Natural killer cell (primary cell): ENCODE data around the gene PRXL2B. TPM values are rescaled to one million over a fixed set of nuclear protein-coding genes. Genes with fewer than 3 reads are reported as not detected.

Experiments
- ATAC-seq, 3 donors: fragments of 150-1000 bp in 2 of 3; fragments of 200-7000 bp in 1 of 3; cut with Tn5 transposase; 1 replicate in 1 of 3; 2 replicates in 2 of 3; pipeline ENCODE4 v1.10.0; 2021; ENCODE audit warnings: mild to moderate bottlenecking in 2 of 3, moderate library complexity in 2 of 3
- DNase-seq, 2 donors: peaks; one replicate each; pipeline versions ENCODE4 v3.0.0 to v3.0.0-alpha.2; 2013 to 2021; ENCODE audit warnings: mixed read lengths in 1 of 2
- H3K27ac ChIP-seq: one replicate; pipeline ENCODE4 v1.5.1; 2013; ENCODE audit warnings: mild to moderate bottlenecking, low read length
- H3K27me3 ChIP-seq: one replicate; pipeline ENCODE4 v1.6.1; 2013; ENCODE audit warnings: low read length; ENCODE audit not compliant: control insufficient read depth, insufficient read depth
- H3K36me3 ChIP-seq: one replicate; pipeline ENCODE4 v1.6.1; 2013; ENCODE audit warnings: low read length; ENCODE audit not compliant: control insufficient read depth, insufficient read depth
- H3K4me1 ChIP-seq: one replicate; pipeline ENCODE4 v1.6.1; 2013; ENCODE audit warnings: low read length; ENCODE audit not compliant: control insufficient read depth, insufficient read depth
- H3K4me3 ChIP-seq: one replicate; pipeline ENCODE4 v1.5.1; 2013; ENCODE audit warnings: low read length
- H3K9me3 ChIP-seq: one replicate; pipeline ENCODE4 v1.6.1; 2013; ENCODE audit warnings: low read length; ENCODE audit not compliant: control insufficient read depth, insufficient read depth
- H3K27ac Mint-ChIP-seq, 2 donors: one replicate each; pipeline ENCODE4 v1.8.0; 2022; ENCODE audit warnings: mild to moderate bottlenecking in 2 of 2, mixed read lengths in 2 of 2, moderate library complexity in 1 of 2
- H3K27me3 Mint-ChIP-seq, 2 donors: one replicate each; pipeline ENCODE4 v1.8.0; 2022; ENCODE audit warnings: low read depth in 2 of 2, mixed read lengths in 2 of 2
- H3K36me3 Mint-ChIP-seq: one replicate; pipeline ENCODE4 v1.8.0; 2022; ENCODE audit warnings: mixed read lengths
- H3K4me1 Mint-ChIP-seq, 2 donors: one replicate each; pipeline ENCODE4 v1.8.0; 2022; ENCODE audit warnings: mixed read lengths in 2 of 2
- H3K4me3 Mint-ChIP-seq: one replicate; pipeline ENCODE4 v1.8.0; 2022; ENCODE audit warnings: mild to moderate bottlenecking, moderate library complexity, mixed read lengths
- H3K9me3 Mint-ChIP-seq, 2 donors: one replicate each; pipeline ENCODE4 v1.8.0; 2022; ENCODE audit warnings: mixed read lengths in 2 of 2
- WGBS: methylation state at CpG from one replicate; pipeline ENCODE4 v1.1.7; 2013; ENCODE audit warnings: missing lambda C conversion rate; ENCODE audit not compliant: insufficient coverage; 5-methylcytosine and 5-hydroxymethylcytosine counted together
- intact Hi-C: fragments of 100-400 bp; cut with micrococcal nuclease; formaldehyde crosslinking; loops from one replicate; pipeline ENCODE4 v1.14.2; 2022
- total RNA-seq, 4 donors: library from RNA; stranded (reverse); fragments of 120-200 nt in 1 of 4; gene quantifications; one replicate each; pipeline versions ENCODE4 v1.2.3 to v1.2.4, GENCODE V29; 2013 to 2022
- TF ChIP-seq, protein P1 (sequence below): fragments of 200-600 bp; IDR thresholded peaks from one replicate; pipeline ENCODE4 v1.8.0; 2022; ENCODE audit warnings: antibody characterized with exemption

The PRXL2B gene
- total RNA-seq, 3 donors from 2014 or later (not counting 1 experiment from before 2014, with no cell fraction given): 11.3 to 15.1 (median 11.6) TPM

DNA sequence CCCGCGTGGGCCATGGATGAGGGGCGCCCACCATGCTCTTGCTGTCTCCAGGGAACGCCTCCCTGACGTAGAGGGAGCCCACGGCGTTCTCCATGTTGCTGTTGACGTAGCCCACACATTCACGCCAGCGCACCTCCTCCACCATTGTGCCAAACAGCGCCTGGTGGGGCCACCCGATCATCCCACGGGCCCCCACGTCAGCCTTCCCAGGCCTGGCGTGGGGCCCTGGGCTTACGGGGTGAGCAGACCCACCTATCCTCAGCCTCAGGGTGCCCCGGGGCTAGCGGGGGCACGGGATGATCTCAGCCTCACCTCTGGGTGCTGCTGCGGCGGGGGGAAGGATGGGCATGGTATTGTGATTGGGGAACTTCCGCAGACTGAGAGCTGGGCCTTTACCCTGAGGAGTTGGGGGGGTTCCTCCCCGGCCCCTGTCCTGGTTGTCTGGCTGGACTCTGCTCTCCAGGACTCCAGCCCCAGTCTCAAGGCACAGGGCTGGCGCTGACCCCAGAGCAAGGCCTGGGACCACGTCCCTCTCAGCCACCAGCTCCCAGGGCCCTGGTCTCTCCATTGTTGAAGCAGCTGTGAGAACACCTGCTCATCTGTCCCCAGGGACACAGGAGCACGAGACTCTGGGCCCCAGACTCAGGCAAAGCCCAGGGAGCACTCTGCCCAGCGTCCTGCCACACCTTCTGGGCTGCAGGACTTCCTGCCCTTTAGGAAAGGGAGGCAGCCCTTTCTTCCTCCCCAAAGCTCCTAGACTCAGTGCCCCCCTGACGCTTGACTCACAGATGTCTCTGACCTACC lies 10.2 kb downstream of the PRXL2B start:
- 86% methylated on average over 25 of the region's 28 CpGs for WGBS
- Histone ChIP-seq H3K4me3 (no peak overlapping the region), H3K4me1 (peaks cover 11% of the 10 kb centered on the region), H3K9me3 (no peaks in the 10 kb centered on the region), H3K27ac (no peak overlapping the region), H3K27me3 (no peaks in the 10 kb centered on the region), H3K36me3 (no peaks in the 10 kb centered on the region)
- DNase-seq (no peak), ATAC-seq (no peak)
- intact Hi-C loops: no loop called here
- peaks cover 0 to 13% of the 10 kb centered on the region in 2 donors for H3K4me1 Mint-ChIP-seq
- no peaks in the 10 kb centered on the region for H3K9me3 Mint-ChIP-seq
- H3K4me3 Mint-ChIP-seq: no peak overlapping the region
- H3K36me3 Mint-ChIP-seq: no peaks in the 10 kb centered on the region
- TF ChIP-seq, protein P1, sequence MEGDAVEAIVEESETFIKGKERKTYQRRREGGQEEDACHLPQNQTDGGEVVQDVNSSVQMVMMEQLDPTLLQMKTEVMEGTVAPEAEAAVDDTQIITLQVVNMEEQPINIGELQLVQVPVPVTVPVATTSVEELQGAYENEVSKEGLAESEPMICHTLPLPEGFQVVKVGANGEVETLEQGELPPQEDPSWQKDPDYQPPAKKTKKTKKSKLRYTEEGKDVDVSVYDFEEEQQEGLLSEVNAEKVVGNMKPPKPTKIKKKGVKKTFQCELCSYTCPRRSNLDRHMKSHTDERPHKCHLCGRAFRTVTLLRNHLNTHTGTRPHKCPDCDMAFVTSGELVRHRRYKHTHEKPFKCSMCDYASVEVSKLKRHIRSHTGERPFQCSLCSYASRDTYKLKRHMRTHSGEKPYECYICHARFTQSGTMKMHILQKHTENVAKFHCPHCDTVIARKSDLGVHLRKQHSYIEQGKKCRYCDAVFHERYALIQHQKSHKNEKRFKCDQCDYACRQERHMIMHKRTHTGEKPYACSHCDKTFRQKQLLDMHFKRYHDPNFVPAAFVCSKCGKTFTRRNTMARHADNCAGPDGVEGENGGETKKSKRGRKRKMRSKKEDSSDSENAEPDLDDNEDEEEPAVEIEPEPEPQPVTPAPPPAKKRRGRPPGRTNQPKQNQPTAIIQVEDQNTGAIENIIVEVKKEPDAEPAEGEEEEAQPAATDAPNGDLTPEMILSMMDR: no peak
- peaks cover 8 to 9% of the 10 kb centered on the region in 2 donors for H3K27me3 Mint-ChIP-seq
- no peak overlapping the region for H3K27ac Mint-ChIP-seq

DNA sequence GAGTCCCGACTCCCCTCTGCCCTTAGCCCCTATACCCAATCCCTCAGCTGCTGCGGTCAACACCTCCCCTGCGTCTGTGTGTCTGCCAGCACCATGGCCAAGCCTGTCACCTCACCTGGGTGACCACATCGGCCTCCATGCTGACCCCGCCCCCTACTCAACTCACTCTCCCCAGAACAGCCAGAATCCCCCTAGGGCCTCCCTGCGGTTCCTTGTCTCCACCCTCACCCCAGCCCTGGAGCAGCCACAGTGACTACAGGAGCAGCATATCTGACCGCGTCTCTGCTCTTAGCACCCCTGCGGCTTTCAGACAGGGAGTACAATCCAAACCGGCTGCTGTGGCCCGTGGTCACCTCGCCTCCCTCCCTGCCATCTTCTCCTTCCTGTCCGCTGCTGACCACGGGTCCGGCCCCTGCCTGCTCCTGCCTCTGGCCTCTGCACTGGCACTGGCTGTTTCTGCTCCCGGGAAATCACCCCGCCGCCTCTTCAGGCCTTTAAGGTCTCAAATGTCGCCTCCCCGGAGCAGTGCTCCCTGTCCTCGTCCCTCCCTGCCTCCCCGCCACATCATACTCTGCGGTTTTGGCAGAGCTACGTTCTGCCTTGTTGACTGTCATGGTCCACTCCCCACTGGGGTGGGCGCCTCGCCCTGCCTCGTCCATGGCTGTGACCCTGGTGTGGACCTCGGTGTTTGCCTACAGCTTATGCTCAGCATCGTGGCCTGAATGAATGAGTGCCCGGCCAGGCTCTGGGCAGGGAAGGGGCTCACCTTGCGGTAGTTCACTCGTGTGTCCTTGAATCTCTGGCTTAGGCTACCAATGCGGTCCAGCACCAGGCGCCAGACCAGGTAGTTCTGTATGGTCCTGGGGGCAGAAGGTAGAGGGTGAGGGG lies 11.1 kb downstream of the PRXL2B start:
- Mint-ChIP-seq H3K27me3 (peaks cover 14 to 15% of the 10 kb centered on the region in 2 donors), H3K4me3 (no peak overlapping the region), H3K27ac (no peak overlapping the region), H3K9me3 (no peaks in the 10 kb centered on the region), H3K4me1 (peaks cover 0 to 12% of the 10 kb centered on the region in 2 donors), H3K36me3 (no peaks in the 10 kb centered on the region)
- H3K27ac ChIP-seq: no peak overlapping the region
- TF ChIP-seq, protein P1: no peak
- intact Hi-C loops: no loop called here
- no peak for DNase-seq
- peak in 2 of 3 donors; percentile 36 to 71 for ATAC-seq
- peaks cover 11% of the 10 kb centered on the region for H3K4me1 ChIP-seq
- no peaks in the 10 kb centered on the region for H3K27me3 ChIP-seq
- H3K4me3 ChIP-seq: no peak overlapping the region
- no peaks in the 10 kb centered on the region for H3K9me3 ChIP-seq
- no peaks in the 10 kb centered on the region for H3K36me3 ChIP-seq
- WGBS: 70% methylated on average over 34 of the region's 34 CpGs

DNA sequence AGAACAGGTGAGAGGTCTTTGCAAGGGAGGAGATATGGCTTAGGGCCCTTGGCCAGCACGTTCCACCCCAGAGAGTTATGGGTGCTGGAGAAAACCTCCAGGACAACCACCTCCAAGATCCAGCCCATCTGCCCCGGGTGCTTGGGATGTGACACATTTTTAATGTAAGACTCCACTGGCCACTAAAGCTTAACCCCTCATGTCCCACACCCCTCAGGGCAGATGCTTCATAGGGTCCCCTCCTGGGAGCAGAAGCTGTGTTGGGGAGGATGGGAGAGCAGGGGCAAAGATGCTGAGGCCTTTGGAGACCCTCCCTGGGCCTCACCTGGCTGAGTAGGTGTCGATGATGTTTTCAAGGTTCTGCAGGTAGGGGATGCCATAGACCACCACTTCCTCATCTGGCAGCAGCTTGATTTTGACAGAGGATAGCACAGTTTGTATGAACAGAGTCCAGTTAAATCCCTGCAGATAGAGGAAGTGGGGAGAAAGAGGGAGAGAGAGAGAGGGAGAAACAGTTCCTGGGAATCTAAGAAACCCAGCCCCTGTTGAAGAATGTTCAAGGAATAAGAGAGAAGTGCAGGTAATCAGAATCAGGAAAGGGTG lies 11.9 kb downstream of the PRXL2B start:
- WGBS: 77% methylated on average over 3 of the region's 3 CpGs
- Histone ChIP-seq H3K36me3 (no peaks in the 10 kb centered on the region), H3K9me3 (no peaks in the 10 kb centered on the region), H3K4me3 (no peak overlapping the region), H3K4me1 (peaks cover 11% of the 10 kb centered on the region), H3K27me3 (no peaks in the 10 kb centered on the region), H3K27ac (no peak overlapping the region)
- Mint-ChIP-seq H3K4me1 (peaks cover 0 to 9% of the 10 kb centered on the region in 2 donors), H3K9me3 (no peaks in the 10 kb centered on the region), H3K27ac (no peak overlapping the region), H3K4me3 (no peak overlapping the region), H3K27me3 (peaks cover 16 to 17% of the 10 kb centered on the region in 2 donors), H3K36me3 (no peaks in the 10 kb centered on the region)
- ATAC-seq (no peak), DNase-seq (no peak)
- intact Hi-C loops: no loop called here
- TF ChIP-seq, protein P1: no peak
